ENCODE data around the gene ARHGAP9. TPM values are rescaled to one million over a fixed set of nuclear protein-coding genes. Genes with fewer than 3 reads are reported as not detected.
A peak's percentile ranks its signal among the peaks of the same experiment; 100 is the strongest.

ARHGAP9 gene
- total RNA-seq, 1 experiment from 2014 or later = 0.92 TPM

DNA sequence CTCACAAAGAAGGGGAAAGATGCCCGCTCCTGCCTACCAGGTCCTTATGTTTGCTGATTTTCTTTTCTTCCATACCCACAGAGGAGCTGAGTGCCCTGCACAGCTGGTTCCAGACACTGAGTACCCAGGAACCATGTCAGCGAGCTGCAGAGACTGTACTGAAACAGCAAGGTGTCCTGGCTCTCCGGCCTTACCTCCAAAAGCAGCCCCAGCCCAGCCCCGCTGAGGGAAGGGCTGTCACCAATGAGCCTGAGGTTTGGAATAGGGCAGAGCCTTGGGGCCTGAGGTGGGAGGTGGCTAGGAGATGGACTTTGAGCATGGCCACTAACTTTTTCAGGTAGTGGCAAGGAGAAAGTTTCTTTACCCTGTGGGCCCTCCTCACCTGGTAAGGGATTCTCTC is 10.5 kb upstream of the ARHGAP9 start:
- ChIA-PET POLR2A (no interaction called here), CTCF (no interaction called here)
- no TSS peak for BruUV-seq (replicated peaks)
- Histone ChIP-seq H3K27me3 (ENCODE audit: control insufficient read depth, insufficient read depth, low read length) (no peaks in the 10 kb centered on the region), H3K4me1 (ENCODE audit: control insufficient read depth, insufficient read depth, low read length) (peaks cover 12% of the 10 kb centered on the region; the same call in 1 of the 2 replicates), H3K36me3 (ENCODE audit: control insufficient read depth, insufficient read depth, low read length) (peaks cover 16% of the 10 kb centered on the region; the same call in 1 of the 2 replicates), H3K9me3 (ENCODE audit: control insufficient read depth, insufficient read depth, low read depth, low read length) (no peaks in the 10 kb centered on the region), H3K4me3 (ENCODE audit: low read depth in 2 of 2, low read length in 2 of 2) (no peak overlapping the region), H3K27ac (ENCODE audit: low read length) (no peak overlapping the region)
- in situ Hi-C loops (cut with HindIII; ENCODE audit: low pct_unique_long_range_greater_than_20kb, low sequenced_read_pairs) = no loop called here
- intact Hi-C loops (cut with micrococcal nuclease; ENCODE audit: unreplicated experiment) = no loop called here
- ATAC-seq (no peak), DNase-seq (ENCODE audit: low read depth, low spot score) (no peak)
- TF ChIP-seq CTCF (IDR thresholded peaks at IDR 0.05) (no peak), POLR2AphosphoS5 (IDR thresholded peaks at IDR 0.05; ENCODE audit: low read depth, low read length) (no peak), REST (IDR thresholded peaks at IDR 0.05; ENCODE audit: insufficient read depth in 1 of 2, low read depth in 2 of 2, low read length in 1 of 2) (no peak), TCF7L2 (IDR thresholded peaks at IDR 0.05; ENCODE audit: low read depth, low read length) (no peak), SIN3A (IDR thresholded peaks at IDR 0.05; ENCODE audit: borderline replicate concordance, insufficient read depth, low read depth, low read length) (no peak)

GRCh38 chr12:57489157-57489641 is 9.5 kb upstream of the ARHGAP9 start:
- Histone ChIP-seq H3K9me3 (ENCODE audit: control insufficient read depth, insufficient read depth, low read depth, low read length) (no peaks in the 10 kb centered on the region), H3K4me3 (ENCODE audit: low read depth in 2 of 2, low read length in 2 of 2) (peak overlapping the region; percentile 95 to 99), H3K27me3 (ENCODE audit: control insufficient read depth, insufficient read depth, low read length) (no peaks in the 10 kb centered on the region), H3K27ac (ENCODE audit: low read length) (peak overlapping the region; percentile 98), H3K4me1 (ENCODE audit: control insufficient read depth, insufficient read depth, low read length) (peaks cover 12% of the 10 kb centered on the region; the same call in 1 of the 2 replicates), H3K36me3 (ENCODE audit: control insufficient read depth, insufficient read depth, low read length) (peaks cover 16% of the 10 kb centered on the region; the same call in 1 of the 2 replicates)
- DNase-seq (ENCODE audit: low read depth, low spot score) (no peak), ATAC-seq (no peak)
- in situ Hi-C loops (cut with HindIII; ENCODE audit: low pct_unique_long_range_greater_than_20kb, low sequenced_read_pairs) (no loop called here), intact Hi-C loops (cut with micrococcal nuclease; ENCODE audit: unreplicated experiment) (no loop called here)
- ChIA-PET POLR2A (interaction anchor here (0.6 kb wide), 1 partner anchor 41 kb away, joined by 3 read pairs; no protein-coding TSS in a partner anchor), CTCF (no interaction called here)
- TF ChIP-seq CTCF (IDR thresholded peaks at IDR 0.05) (no peak), POLR2AphosphoS5 (IDR thresholded peaks at IDR 0.05; ENCODE audit: low read depth, low read length) (no peak), REST (IDR thresholded peaks at IDR 0.05; ENCODE audit: insufficient read depth in 1 of 2, low read depth in 2 of 2, low read length in 1 of 2) (no peak), TCF7L2 (IDR thresholded peaks at IDR 0.05; ENCODE audit: low read depth, low read length) (no peak), SIN3A (IDR thresholded peaks at IDR 0.05; ENCODE audit: borderline replicate concordance, insufficient read depth, low read depth, low read length) (no peak)
- BruUV-seq (replicated peaks) = no TSS peak
